ENCODE data around the gene OR5K4. TPM values are rescaled to one million over a fixed set of nuclear protein-coding genes. Genes with fewer than 3 reads are reported as not detected.

The OR5K4 gene
- total and polyA plus RNA-seq, 2 of the 8 experiments (the other 6 are each of a cell fraction or from before 2014, with no cell fraction given): not detected

- no peak overlapping the region for H2AK5ac ChIP-seq (ENCODE audit: low read depth, low read length)
- H2BK12ac ChIP-seq (ENCODE audit: low read depth, low read length): no peak overlapping the region
- FAIRE-seq (no peak), DNase-seq (ENCODE audit: low read depth in 1 of 2, low spot score in 2 of 2) (no peak)
- ChIA-PET POLR2A (ENCODE audit: partially characterized antibody) (interaction anchor here (0.5 to 0.6 kb wide), 3 partner anchors 8 to 53 kb away, joined by 3 read pairs; no protein-coding TSS in a partner anchor), CTCF (ENCODE audit: partially characterized antibody) (interaction anchor here (0.6 to 1.5 kb wide), 5 partner anchors 23 to 410 kb away, joined by 3 to 4 read pairs (median 3); no protein-coding TSS in a partner anchor)
- no peak overlapping the region for H2BK5ac ChIP-seq (ENCODE audit: low read depth, low read length)
- no peak overlapping the region for H4K8ac ChIP-seq (ENCODE audit: extremely low read depth, insufficient read depth, low read length)
- no peak overlapping the region for H2BK15ac ChIP-seq (ENCODE audit: low read length)
- H3K23ac ChIP-seq (ENCODE audit: insufficient read length): no peak overlapping the region
- H3K56ac ChIP-seq (replicated peaks; ENCODE audit: insufficient read length, low read depth, low read length): no peak overlapping the region
- no peak overlapping the region for H3K4me2 ChIP-seq (ENCODE audit: insufficient read depth in 1 of 2, low read depth in 2 of 2, low read length in 2 of 2)
- no peak overlapping the region for H2BK120ac ChIP-seq (replicated peaks; ENCODE audit: low read depth, low read length)
- no peaks in the 10 kb centered on the region for H3K27me3 ChIP-seq (replicated peaks in 1 of 4; ENCODE audit: control insufficient read depth in 3 of 4, extremely low read depth in 1 of 4, insufficient read depth in 3 of 4, low read length in 3 of 4)
- H3K9ac ChIP-seq (replicated peaks in 1 of 4; ENCODE audit: extremely low read depth in 1 of 4, low read depth in 3 of 4, low read length in 3 of 4): no peak overlapping the region
- no peaks in the 10 kb centered on the region for H3K79me2 ChIP-seq (ENCODE audit: control insufficient read depth in 1 of 2, insufficient read depth in 2 of 2, low read length in 2 of 2)
- H3K36me3 ChIP-seq (ENCODE audit: control insufficient read depth in 2 of 4, insufficient read depth in 4 of 4, low read length in 3 of 4): no peaks in the 10 kb centered on the region
- H3K4me3 ChIP-seq (ENCODE audit: extremely low read depth in 1 of 4, insufficient read depth in 2 of 4, low read depth in 3 of 4, low read length in 4 of 4): no peak overlapping the region
- H3K14ac ChIP-seq (ENCODE audit: insufficient read length): no peak overlapping the region
- H3K23me2 ChIP-seq (ENCODE audit: low read depth, low read length): no peaks in the 10 kb centered on the region
- H3K27ac ChIP-seq (ENCODE audit: low read depth, low read length): no peak overlapping the region
- no peaks in the 10 kb centered on the region for H4K20me1 ChIP-seq (replicated peaks in 1 of 2; ENCODE audit: control insufficient read depth in 1 of 2, insufficient read depth in 2 of 2, low read length in 2 of 2)
- no peak overlapping the region for H2AFZ ChIP-seq (ENCODE audit: low read length)
- no peak for TF ChIP-seq MAFK (IDR thresholded peaks at IDR 0.05; ENCODE audit: low read depth, low read length)
- no peak for TF ChIP-seq BACH1 (IDR thresholded peaks at IDR 0.05; ENCODE audit: low read length)
- no peak for TF ChIP-seq SP2 (IDR thresholded peaks at IDR 0.05; ENCODE audit: low read length)
- no peak for TF ChIP-seq TCF12 (IDR thresholded peaks at IDR 0.05; ENCODE audit: low read depth, low read length)
- TF ChIP-seq E2F6 (IDR thresholded peaks at IDR 0.05): no peak
- no peak for TF ChIP-seq KDM5A (IDR thresholded peaks at IDR 0.05; ENCODE audit: low read length)
- no peak for TF ChIP-seq SP1 (IDR thresholded peaks at IDR 0.05; ENCODE audit: low read depth, low read length)
- TF ChIP-seq PHF8 (conservative IDR thresholded peaks at IDR 0.05; ENCODE audit: low read depth, low read length): no peak
- TF ChIP-seq MAX (IDR thresholded peaks at IDR 0.05): no peak
- no peak for TF ChIP-seq CHD2 (IDR thresholded peaks at IDR 0.05; ENCODE audit: low read length)
- TF ChIP-seq TBP (IDR thresholded peaks at IDR 0.05; ENCODE audit: low read depth, low read length): no peak
- TF ChIP-seq TAF1 (IDR thresholded peaks at IDR 0.05; ENCODE audit: low read depth, low read length): no peak
- TF ChIP-seq TAF7 (optimal IDR thresholded peaks at IDR 0.05; ENCODE audit: borderline replicate concordance, low read depth, low read length): no peak
- no peak for TF ChIP-seq POLR2AphosphoS5 (IDR thresholded peaks at IDR 0.05; ENCODE audit: low read depth, low read length)
- no peaks in the 10 kb centered on the region for H3K9me3 ChIP-seq (ENCODE audit: insufficient read depth in 2 of 2, low read depth in 1 of 2, low read length in 1 of 2)
- H3K4ac ChIP-seq (replicated peaks; ENCODE audit: insufficient read length, low read depth, low read length): no peak overlapping the region
- H3K79me1 ChIP-seq (ENCODE audit: low read depth, low read length): no peaks in the 10 kb centered on the region
- H2BK20ac ChIP-seq (ENCODE audit: low read length): no peak overlapping the region
- no peaks in the 10 kb centered on the region for H3K4me1 ChIP-seq (replicated peaks in 1 of 4; ENCODE audit: control insufficient read depth in 3 of 4, insufficient read depth in 4 of 4, low read length in 3 of 4)
- no peak overlapping the region for H3K18ac ChIP-seq (ENCODE audit: extremely low read depth, low read length)
- H4K91ac ChIP-seq (replicated peaks; ENCODE audit: insufficient read length, low read length): no peak overlapping the region
- 98% methylated on average over 4 of the region's 4 CpGs; no CpG with 5 or more reads in 1 of the 2 experiments for WGBS, 2 experiments (ENCODE audit: extremely low coverage in 1 of 2, insufficient coverage in 1 of 2, insufficient read length in 1 of 2, insufficient replicate concordance in 2 of 2, low coverage in 1 of 2, low lambda C conversion rate in 2 of 2, missing lambda C conversion rate in 1 of 2)
- no peak overlapping the region for H4K5ac ChIP-seq (ENCODE audit: insufficient read length, low read depth, low read length)
These were observed 14.0 kb downstream of the OR5K4 start for GRCh38 chr3:98367464-98368246.

All from H1 (cell line).